Dendritic cell treated with granulocyte-macrophage colony-stimulating factor and Interleukin-4, amounts not matched to agents 40 ng/mL and 50 ng/mL, for 4 days (primary cell): Measurements from ENCODE around the gene DRD5.
"Not testable (repeated sequence)": the region's sequence is repeated elsewhere in the genome, so short reads cannot be mapped to it uniquely, and the experiment has no call there.

Experiments used
- H3K27ac Mint-ChIP-seq: one replicate; pipeline ENCODE4 v1.8.0; 2022; ENCODE audit warnings: mild to moderate bottlenecking, mixed read lengths
- H3K27me3 Mint-ChIP-seq: one replicate; pipeline ENCODE4 v1.8.0; 2022; ENCODE audit warnings: mild to moderate bottlenecking, mixed read lengths
- H3K36me3 Mint-ChIP-seq: one replicate; pipeline ENCODE4 v1.8.0; 2022; ENCODE audit warnings: low read depth, mixed read lengths
- H3K4me1 Mint-ChIP-seq: one replicate; pipeline ENCODE4 v1.8.0; 2022; ENCODE audit warnings: low read depth, mixed read lengths
- H3K4me3 Mint-ChIP-seq: one replicate; pipeline ENCODE4 v1.8.0; 2022; ENCODE audit warnings: mild to moderate bottlenecking, moderate library complexity, mixed read lengths
- H3K9me3 Mint-ChIP-seq: one replicate; pipeline ENCODE4 v1.8.0; 2022; ENCODE audit warnings: mixed read lengths
- intact Hi-C: fragments of 100-400 bp; cut with micrococcal nuclease; formaldehyde crosslinking; loops from one replicate; pipeline ENCODE4 v1.15.0; 2022

DRD5 gene

DNA sequence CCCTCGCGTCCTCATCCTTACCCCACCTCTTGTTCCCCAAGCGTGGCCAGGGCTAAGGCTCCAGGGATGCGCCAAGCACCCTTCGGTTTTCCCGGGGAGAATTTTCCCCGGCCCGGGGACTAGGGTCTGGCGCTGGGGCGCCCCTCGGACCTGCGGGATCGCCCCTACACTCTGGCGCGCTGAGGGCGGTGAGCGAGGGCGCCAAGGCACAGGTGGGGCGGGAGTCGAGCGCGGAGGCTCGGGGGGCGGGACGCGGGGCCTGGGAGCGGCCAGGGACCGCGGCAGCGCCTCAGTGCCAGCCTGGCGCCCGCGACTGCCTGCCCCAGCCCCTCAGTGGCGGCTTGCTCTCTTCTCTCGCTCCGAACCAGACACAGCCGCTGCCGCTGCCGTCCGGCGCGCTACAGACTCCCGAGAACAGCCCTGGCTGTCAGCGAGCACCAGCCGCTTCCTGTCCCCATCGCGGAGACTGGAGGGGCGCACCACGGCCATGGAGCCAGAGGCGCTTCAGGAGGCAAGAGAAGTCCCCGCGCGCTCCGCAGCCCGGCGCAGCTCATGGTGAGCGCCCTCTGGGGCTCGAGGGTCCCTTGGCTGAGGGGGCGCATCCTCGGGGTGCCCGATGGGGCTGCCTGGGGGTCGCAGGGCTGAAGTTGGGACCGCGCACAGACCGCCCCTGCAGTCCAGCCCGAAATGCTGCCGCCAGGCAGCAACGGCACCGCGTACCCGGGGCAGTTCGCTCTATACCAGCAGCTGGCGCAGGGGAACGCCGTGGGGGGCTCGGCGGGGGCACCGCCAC, at the start of gene DRD5:
TSS of gene DRD5 (plus strand) at position 292 of the 793 bp plus-strand sequence. CDS start at position 688, 396 bp downstream.
- Mint-ChIP-seq H3K4me3 (no peak within 1 kb of the TSS), H3K4me1 (no peaks in the 10 kb centered on the region), H3K9me3 (no peaks in the 10 kb centered on the region), H3K36me3 (no peaks in the 10 kb centered on the region), H3K27ac (no peak within 1 kb of the TSS), H3K27me3 (peaks cover 73% of the 10 kb centered on the region)
- intact Hi-C loops, result no loop called here

DNA sequence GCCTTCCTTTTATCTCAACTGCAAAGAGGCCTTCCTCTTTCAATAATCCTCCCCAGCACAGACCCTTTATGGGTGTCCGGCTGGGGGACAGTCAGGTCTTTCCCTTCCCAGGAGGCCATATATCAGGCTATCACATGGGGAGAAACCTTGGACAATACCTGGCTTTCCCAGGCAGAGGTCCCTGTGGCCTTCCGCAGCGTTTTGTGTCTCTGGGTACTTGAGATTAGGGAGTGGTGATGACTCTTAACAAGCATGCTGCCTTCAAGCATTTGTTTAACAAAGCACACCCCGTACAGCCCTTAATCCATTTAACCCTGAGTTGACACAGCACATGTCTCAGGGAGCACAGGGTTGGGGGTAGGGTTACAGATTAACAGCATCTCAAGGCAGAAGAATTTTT, 49.2 kb upstream of the DRD5 start:
- H3K27ac Mint-ChIP-seq, H3K36me3 Mint-ChIP-seq, H3K4me3 Mint-ChIP-seq, intact Hi-C loops, H3K4me1 Mint-ChIP-seq, H3K9me3 Mint-ChIP-seq, H3K27me3 Mint-ChIP-seq: not testable (repeated sequence)

DNA sequence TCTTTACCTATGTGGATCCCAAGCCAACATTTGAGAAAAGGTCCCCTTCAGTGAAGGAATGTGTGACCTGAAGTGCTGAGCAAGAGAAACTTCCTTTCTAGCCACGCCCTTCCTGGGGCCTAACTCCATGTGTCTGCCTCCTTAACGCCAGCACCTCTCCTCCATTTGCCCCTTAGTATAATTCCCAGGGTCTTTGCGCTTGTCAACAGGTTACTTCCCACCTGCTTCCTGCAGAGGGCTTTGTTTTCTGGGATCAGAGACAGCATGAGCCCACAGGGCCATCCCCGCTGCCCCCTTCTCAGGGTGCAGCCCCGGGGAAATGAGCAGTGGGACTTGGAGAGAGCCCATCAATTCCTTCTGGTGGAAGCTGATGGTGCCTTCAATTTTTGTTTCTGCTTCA, 45.9 kb upstream of the DRD5 start:
- no peak overlapping the region for H3K4me3 Mint-ChIP-seq
- intact Hi-C loops, result no loop called here
- no peaks in the 10 kb centered on the region for H3K36me3 Mint-ChIP-seq
- H3K27ac Mint-ChIP-seq, result no peak overlapping the region
- H3K27me3 Mint-ChIP-seq, result no peaks in the 10 kb centered on the region
- peaks cover 6% of the 10 kb centered on the region for H3K4me1 Mint-ChIP-seq
- no peaks in the 10 kb centered on the region for H3K9me3 Mint-ChIP-seq

DNA sequence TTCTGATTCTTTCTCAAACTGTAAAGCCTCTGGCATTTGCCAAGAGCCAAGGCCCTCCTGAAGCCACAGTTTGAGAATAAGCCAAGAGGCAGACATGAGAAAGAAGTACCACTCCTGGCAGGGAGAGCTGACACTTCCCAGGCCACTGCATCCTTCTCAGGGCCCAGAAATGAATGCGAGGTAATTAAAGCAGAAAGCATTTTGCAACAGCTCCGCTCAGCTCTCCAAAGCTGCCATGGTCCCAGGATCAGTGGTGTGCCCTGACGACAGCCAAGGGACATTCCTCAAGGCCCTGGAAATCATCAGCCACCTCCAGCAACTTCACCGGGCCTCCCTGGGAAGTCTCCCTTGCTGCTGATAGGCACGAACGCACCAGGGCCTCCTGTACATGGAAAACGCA, 44.2 kb upstream of the DRD5 start:
- not testable (repeated sequence) for H3K27ac Mint-ChIP-seq, H3K27me3 Mint-ChIP-seq, H3K9me3 Mint-ChIP-seq

DNA sequence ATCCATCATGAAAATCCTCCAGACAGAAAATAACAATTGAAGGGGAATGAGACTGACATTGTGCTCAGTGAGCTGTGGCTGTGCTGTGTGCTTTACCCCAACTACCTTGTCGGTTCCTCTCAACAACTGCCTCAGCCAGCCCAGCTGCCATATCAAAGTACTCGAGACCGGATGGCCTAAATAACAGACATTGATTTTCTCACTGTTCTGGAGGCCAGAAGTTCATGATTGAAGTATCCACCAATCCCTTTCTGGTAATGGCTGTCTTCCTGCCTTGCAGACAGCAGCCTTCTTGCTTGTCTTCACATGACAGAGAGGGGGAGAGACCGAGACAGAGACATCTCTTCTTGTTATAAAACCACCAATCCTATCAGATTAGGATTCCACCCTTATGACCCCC, 37.6 kb upstream of the DRD5 start:
- H3K4me1 Mint-ChIP-seq, H3K4me3 Mint-ChIP-seq, H3K9me3 Mint-ChIP-seq, H3K27ac Mint-ChIP-seq, H3K36me3 Mint-ChIP-seq, H3K27me3 Mint-ChIP-seq, intact Hi-C loops: not testable (repeated sequence)

More for the DNA sequence above, 44.2 kb upstream of the DRD5 start:
- H3K36me3 Mint-ChIP-seq, H3K4me1 Mint-ChIP-seq, H3K4me3 Mint-ChIP-seq, intact Hi-C loops: not testable (repeated sequence)

DNA sequence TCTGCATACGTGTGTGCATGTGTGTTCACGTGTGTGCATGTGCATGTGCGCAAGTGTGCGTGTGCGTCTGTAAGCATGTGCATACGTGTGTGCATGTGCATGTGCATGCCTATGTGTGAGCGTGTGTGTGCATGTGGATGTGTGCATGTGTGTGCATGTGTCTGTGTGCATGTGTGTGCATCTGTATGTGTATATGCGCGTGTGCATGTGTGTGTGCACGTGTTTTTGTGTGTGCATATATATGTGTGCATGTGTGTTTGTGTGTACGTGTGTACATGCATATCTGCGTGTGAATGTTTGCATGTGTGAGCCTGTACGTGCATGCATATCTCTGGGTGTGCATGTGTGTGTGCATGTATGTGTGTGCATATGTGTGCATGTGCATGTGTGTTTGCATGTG, 35.7 kb upstream of the DRD5 start:
- H3K4me1 Mint-ChIP-seq, result no peaks in the 10 kb centered on the region
- H3K36me3 Mint-ChIP-seq, result no peaks in the 10 kb centered on the region
- no peak overlapping the region for H3K27ac Mint-ChIP-seq
- no peak overlapping the region for H3K4me3 Mint-ChIP-seq
- intact Hi-C loops, result no loop called here
- peaks cover 8% of the 10 kb centered on the region for H3K9me3 Mint-ChIP-seq
- H3K27me3 Mint-ChIP-seq, result peaks cover 5% of the 10 kb centered on the region

DNA sequence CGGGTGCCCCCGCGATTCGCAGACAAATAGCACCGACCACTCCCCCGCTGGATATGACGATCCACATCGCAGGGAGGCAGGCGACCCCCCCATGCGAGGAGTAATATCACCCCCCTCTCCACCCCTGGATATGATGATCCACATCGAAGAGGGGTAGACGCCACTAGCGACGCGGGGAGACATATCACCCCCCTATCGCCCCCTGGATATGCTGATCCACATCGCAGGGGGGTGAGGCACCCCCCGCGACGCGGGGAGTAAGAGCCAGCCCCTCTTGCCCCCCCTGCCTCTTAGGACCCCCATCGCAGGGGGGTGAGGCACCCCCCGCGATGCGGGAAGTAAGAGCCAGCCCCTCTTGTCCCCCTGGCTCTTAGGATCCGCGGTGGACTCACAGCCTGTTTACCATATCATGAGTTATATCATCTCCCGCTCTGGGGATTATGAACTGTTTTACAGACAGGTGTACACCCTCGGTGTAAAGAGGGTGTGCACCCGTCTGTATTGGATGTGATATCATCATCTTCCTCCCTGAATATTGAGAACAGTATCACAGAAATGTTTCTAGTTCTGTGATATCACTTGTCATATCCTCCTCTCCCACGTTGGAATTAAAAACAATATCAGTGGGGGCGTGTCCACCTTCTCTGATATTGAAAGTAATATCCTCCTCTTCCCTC, 22.7 kb upstream of the DRD5 start:
- H3K27ac Mint-ChIP-seq, result no peak overlapping the region
- no peaks in the 10 kb centered on the region for H3K4me1 Mint-ChIP-seq
- H3K4me3 Mint-ChIP-seq, result no peak overlapping the region
- no peaks in the 10 kb centered on the region for H3K9me3 Mint-ChIP-seq
- peaks cover 16% of the 10 kb centered on the region for H3K27me3 Mint-ChIP-seq
- intact Hi-C loops, result no loop called here
- no peaks in the 10 kb centered on the region for H3K36me3 Mint-ChIP-seq

DNA sequence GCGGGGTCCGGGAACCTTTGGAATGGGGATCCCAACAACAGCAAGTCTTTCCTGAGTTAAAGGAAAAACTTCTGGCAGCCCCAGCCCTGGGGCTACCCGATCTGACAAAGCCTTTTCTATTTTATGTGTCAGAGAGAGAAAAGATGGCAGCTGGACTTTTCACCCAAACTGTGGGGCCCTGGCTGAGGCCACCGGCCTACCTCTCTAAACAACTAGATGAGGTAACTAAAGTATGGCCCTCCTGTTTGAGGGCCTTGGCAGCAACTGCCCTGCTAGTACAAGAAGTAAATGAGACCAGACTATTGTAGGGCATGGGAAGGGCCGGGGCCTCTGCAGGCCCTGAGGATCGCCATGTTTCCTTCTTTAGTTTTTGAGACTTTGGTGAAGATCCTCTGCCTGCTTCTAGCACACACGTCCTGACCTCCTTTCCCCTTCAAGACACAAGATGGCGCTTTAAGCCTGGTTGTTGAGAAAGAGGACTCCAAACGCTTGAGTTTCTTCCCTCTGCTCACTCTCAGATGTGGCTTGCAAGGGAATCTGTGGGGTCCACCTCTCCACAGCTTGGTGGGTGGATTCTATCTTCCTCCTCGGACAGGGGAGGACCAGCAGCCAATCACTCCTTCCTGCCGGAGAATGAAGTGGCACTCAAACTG, 18.5 kb upstream of the DRD5 start:
- H3K36me3 Mint-ChIP-seq, result no peaks in the 10 kb centered on the region
- intact Hi-C loops, result loop anchor here (1.0 to 5.0 kb wide), 4 partner anchors 135 to 784 kb away; no protein-coding TSS in a partner anchor
- H3K27ac Mint-ChIP-seq, result no peak overlapping the region
- peaks cover 24% of the 10 kb centered on the region for H3K27me3 Mint-ChIP-seq
- no peak overlapping the region for H3K4me3 Mint-ChIP-seq
- no peaks in the 10 kb centered on the region for H3K9me3 Mint-ChIP-seq
- peaks cover 5% of the 10 kb centered on the region for H3K4me1 Mint-ChIP-seq

DNA sequence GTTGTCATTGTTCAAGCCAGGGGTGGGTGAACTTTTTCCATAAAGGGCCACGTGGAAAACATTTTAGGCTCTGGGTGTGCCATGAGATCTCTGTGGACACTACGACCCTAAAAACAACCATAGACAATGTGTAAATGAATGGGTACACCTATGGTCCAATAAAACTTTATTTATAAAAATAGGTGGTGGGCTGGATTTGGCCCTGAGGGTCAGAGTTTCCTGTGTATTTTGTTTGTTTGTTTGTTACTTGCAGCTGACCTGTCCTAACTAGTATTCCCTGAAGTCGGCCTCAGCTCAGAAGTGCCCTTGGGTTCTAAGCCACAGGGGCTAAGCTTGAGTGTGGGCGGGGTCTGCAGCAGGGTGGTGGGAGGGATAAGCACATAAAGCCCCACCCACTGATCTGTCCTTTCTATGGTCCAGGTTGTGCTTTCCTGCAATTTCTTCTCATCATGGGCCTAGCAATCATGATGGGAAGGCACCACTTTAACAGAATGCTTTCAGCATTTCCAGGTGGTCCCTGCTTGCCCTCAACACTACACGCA, 17.2 kb upstream of the DRD5 start:
- H3K36me3 Mint-ChIP-seq, result no peaks in the 10 kb centered on the region
- H3K4me1 Mint-ChIP-seq, result peaks cover 18% of the 10 kb centered on the region
- intact Hi-C loops, result loop anchor here (5.0 kb wide), 1 partner anchor 783 kb away; no protein-coding TSS in a partner anchor
- no peak overlapping the region for H3K27ac Mint-ChIP-seq
- H3K27me3 Mint-ChIP-seq, result peaks cover 14% of the 10 kb centered on the region
- no peaks in the 10 kb centered on the region for H3K9me3 Mint-ChIP-seq
- H3K4me3 Mint-ChIP-seq, result no peak overlapping the region

DNA sequence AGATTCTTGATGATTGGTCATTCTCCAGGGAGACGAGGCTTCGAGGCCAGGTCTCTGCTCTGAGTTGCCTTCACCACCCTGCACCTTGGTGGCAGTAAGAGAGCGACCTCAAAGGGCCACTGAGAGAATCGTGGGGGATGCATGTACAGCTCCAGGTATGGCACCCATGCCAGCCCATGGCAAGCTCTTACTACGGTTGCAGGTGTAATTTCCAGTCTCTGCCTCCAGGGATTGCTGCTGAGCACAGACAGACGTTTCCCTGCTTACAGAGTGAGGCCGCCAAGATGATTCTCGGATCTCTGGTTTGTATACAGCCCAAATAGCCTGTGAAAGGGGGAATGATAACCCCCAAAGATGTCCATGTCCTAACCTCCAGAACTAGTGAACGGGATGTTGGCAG, 16.3 kb upstream of the DRD5 start:
- Mint-ChIP-seq H3K27ac (no peak overlapping the region), H3K9me3 (no peaks in the 10 kb centered on the region), H3K4me3 (no peak overlapping the region), H3K4me1 (peaks cover 24% of the 10 kb centered on the region), H3K36me3 (no peaks in the 10 kb centered on the region), H3K27me3 (peaks cover 13% of the 10 kb centered on the region)
- intact Hi-C loops, result no loop called here

DNA sequence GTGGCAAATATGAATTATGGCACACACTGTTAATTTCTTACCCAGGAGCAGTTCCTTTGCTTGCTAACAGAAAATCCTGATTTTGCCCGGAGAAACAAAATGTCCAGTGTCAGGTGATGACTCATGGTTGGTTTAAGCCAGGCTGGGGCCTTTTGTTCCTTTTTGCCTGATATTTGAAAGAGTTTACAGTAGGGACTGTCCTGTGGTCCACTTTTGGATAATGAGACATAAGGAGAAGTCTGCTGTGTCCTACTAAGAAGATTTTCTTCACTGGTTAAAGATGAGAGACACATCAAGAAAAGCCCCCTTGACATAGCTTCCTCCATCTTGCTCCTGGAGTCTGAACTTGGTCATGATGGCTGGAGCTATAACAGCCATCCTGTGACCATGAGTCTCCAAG, 12.1 kb upstream of the DRD5 start:
- no peak overlapping the region for H3K27ac Mint-ChIP-seq
- H3K4me1 Mint-ChIP-seq, result peaks cover 40% of the 10 kb centered on the region
- no peaks in the 10 kb centered on the region for H3K36me3 Mint-ChIP-seq
- peaks cover 22% of the 10 kb centered on the region for H3K27me3 Mint-ChIP-seq
- no peaks in the 10 kb centered on the region for H3K9me3 Mint-ChIP-seq
- no peak overlapping the region for H3K4me3 Mint-ChIP-seq
- intact Hi-C loops, result no loop called here

DNA sequence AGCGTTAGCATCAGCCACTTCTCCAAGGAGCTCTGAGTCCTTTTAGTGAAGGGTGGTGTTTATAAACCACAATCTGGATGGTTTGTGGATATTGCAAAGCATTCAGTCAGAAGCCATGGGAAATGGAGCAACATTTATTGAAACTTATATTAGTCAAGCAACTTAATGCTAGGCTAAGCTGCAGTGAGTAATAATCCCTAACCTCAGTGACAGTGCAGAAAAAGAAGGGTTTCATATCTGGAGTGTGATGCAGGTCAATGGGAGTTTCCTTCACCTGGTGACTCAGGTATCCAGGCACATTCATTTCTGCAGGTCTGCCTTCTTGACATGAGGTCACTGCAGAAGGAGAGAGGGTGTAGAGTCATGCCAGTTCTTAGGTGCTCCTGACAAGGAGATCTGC, 10.4 kb upstream of the DRD5 start:
- H3K36me3 Mint-ChIP-seq, result no peaks in the 10 kb centered on the region
- no peak overlapping the region for H3K4me3 Mint-ChIP-seq
- H3K27me3 Mint-ChIP-seq, result peaks cover 27% of the 10 kb centered on the region
- intact Hi-C loops, result no loop called here
- H3K27ac Mint-ChIP-seq, result no peak overlapping the region
- peaks cover 9% of the 10 kb centered on the region for H3K9me3 Mint-ChIP-seq
- H3K4me1 Mint-ChIP-seq, result peaks cover 40% of the 10 kb centered on the region

DNA sequence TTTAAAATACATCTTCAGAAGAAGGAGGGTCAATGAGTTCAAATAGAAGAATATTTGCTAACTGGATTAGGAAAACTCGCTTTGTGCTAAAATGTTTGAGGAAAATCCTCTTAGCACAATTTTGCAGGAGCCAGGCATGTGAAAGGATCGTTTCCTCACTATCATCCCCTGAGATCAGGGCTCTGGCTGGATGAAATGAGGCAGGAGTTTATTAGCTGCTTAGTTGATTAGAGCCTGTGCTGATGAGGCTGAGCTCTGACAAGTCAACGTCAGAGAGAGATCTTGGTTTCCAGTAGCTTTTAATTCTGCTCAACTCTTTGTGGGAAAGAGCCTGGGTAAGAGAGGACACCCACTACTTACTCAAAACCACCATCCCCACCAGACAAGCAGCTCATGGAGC, 8.0 kb upstream of the DRD5 start:
- H3K27me3 Mint-ChIP-seq, result peaks cover 28% of the 10 kb centered on the region
- peaks cover 11% of the 10 kb centered on the region for H3K9me3 Mint-ChIP-seq
- peaks cover 30% of the 10 kb centered on the region for H3K4me1 Mint-ChIP-seq
- no peaks in the 10 kb centered on the region for H3K36me3 Mint-ChIP-seq
- intact Hi-C loops, result no loop called here
- no peak overlapping the region for H3K27ac Mint-ChIP-seq
- no peak overlapping the region for H3K4me3 Mint-ChIP-seq

DNA sequence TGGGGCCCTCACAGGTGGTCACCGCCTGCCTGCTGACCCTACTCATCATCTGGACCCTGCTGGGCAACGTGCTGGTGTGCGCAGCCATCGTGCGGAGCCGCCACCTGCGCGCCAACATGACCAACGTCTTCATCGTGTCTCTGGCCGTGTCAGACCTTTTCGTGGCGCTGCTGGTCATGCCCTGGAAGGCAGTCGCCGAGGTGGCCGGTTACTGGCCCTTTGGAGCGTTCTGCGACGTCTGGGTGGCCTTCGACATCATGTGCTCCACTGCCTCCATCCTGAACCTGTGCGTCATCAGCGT, 652 bp downstream of the DRD5 start:
- Mint-ChIP-seq H3K36me3 (no peaks in the 10 kb centered on the region), H3K9me3 (no peaks in the 10 kb centered on the region), H3K4me1 (no peaks in the 10 kb centered on the region), H3K27ac (no peak overlapping the region), H3K4me3 (no peak overlapping the region), H3K27me3 (peaks cover 71% of the 10 kb centered on the region)
- intact Hi-C loops, result no loop called here
